ENCODE results near the gene SF3B5.

DNA sequence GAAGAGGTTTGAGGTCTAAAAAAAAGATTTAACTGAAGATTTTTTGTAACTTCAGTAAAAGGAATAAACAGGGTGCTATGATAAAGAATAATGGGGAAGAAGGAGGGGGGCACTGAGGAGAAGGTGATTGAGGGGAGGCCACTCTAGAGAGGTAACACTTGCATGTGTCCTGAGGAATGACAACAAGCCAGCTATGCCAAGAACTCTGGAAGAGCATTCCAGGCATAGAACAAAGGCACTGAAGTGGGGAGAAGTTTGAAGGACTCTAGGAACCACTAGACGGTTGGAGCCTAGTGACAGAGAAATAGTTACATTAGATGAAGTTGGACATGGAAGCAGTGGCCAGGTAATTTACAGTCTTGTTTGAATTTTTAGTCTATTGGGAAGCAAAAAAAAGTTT lies 10.8 kb upstream of the SF3B5 start:
- TF ChIP-seq POLR2A (IDR thresholded peaks at IDR 0.05; ENCODE audit: low read length) (no peak), GATA1 (IDR thresholded peaks at IDR 0.05; ENCODE audit: low read depth, low read length) (no peak)
